22Rv1 (cell line): Measurements from ENCODE around the gene CD6.

Source experiments
- ZFX ChIP-seq: fragments of 450-650 bp; IDR thresholded peaks from 2 replicates; pipeline ENCODE4 v1.6.1; 2017; ENCODE audit warnings: antibody characterized with exemption, borderline replicate concordance
- TF ChIP-seq, protein P1 (sequence below): fragments of 450-650 bp; IDR thresholded peaks from 2 replicates; pipeline ENCODE4 v1.5.1; 2017; ENCODE audit warnings: mild to moderate bottlenecking

DNA sequence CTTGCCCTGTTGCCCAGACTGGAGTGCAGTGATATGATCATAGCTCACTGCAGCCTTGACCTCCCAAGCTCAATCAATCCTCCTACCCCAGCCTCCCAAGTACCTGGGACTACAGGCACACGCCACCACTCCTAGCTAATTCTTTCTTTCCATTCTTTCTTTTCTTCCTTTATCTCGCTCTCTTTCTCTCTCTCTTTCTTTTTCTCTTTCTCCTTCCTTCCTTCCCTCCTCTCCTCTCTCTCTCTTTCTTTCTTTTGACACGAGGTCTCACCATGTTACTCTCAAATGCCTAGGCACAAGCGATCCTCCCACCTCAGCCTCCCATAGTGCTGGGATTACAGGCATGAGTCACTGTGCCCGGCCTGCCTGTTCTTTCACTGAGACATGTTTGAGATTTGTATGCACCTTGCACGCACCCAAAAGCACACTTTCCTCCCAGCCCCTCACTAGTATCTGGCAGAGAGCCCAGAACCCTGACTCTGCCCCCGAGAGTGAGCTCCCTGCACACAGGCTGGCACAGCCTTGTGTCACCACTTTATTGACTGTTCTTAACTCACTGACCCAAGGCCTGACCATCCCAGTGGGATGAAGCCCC, 56.8 kb downstream of the CD6 start:
- TF ChIP-seq, protein P1, sequence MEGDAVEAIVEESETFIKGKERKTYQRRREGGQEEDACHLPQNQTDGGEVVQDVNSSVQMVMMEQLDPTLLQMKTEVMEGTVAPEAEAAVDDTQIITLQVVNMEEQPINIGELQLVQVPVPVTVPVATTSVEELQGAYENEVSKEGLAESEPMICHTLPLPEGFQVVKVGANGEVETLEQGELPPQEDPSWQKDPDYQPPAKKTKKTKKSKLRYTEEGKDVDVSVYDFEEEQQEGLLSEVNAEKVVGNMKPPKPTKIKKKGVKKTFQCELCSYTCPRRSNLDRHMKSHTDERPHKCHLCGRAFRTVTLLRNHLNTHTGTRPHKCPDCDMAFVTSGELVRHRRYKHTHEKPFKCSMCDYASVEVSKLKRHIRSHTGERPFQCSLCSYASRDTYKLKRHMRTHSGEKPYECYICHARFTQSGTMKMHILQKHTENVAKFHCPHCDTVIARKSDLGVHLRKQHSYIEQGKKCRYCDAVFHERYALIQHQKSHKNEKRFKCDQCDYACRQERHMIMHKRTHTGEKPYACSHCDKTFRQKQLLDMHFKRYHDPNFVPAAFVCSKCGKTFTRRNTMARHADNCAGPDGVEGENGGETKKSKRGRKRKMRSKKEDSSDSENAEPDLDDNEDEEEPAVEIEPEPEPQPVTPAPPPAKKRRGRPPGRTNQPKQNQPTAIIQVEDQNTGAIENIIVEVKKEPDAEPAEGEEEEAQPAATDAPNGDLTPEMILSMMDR: no peak
- no peak for TF ChIP-seq ZFX
